ENCODE results near the gene WWOX.

The WWOX gene

DNA sequence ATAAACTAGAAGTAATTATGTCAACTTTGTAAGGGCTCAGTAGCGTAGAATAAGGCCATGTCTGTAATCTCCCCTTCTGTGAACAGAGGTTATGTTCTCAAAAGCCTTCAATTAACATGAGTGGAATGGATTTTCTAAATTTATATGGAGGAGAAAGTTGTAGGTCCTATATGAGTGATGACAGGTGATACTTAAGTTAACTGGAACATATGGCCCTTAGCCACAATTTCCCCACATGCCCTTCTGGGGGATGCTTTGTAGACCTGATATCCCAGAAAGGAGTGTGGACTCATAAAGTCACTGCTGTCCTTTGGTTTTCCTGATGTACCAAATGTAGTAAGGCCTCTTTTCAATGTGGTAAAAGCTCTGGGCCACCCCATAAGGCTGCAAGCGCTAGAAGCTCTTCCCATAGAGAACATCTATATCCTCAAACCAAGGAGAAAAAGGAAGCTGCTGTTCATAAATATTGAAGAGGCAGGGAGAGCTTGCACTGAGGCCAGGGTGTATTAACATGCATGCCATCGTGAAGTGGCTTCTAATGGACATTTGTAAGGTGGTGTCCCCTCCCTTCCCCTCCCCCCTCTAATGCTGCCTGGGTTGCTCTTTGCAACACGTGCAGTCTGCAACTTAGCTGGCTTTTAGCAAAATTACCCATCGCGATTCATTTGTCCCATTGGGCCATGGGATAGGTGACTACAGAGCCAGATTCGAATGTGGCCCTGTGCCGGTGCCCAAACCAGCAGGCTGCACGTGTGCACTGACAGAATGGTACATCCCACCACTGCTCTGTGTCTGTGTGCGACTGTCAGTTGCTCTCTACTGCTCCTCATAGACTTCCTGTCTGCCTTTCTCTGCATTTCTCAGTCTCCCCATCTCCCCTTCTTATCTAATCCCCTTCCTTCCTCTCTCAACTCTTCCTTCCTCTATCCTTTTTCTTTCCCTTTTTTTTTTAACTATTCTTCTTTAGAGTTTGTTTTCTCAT is 269.0 kb downstream of the WWOX start:
- no peak for DNase-seq

DNA sequence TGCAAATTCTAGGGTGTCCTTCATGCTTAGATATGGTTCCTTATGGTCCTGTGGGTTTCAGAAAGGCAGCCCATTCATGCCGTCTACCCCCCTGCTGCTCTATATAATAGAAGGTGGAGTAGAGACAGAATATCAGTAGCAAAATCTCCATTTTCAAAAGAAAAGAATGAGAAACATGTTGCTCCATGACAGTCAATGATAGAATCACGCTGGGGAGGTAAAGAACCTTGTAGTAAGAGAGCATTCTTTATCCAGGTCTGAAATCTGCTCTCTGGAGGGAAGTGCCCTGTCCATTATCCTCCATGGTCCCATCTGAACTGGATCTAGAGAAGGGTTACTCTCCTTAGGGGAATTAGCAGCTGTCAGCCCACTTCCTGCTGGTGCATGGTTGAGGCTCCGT is 272.8 kb downstream of the WWOX start:
- DNase-seq = no peak

DNA sequence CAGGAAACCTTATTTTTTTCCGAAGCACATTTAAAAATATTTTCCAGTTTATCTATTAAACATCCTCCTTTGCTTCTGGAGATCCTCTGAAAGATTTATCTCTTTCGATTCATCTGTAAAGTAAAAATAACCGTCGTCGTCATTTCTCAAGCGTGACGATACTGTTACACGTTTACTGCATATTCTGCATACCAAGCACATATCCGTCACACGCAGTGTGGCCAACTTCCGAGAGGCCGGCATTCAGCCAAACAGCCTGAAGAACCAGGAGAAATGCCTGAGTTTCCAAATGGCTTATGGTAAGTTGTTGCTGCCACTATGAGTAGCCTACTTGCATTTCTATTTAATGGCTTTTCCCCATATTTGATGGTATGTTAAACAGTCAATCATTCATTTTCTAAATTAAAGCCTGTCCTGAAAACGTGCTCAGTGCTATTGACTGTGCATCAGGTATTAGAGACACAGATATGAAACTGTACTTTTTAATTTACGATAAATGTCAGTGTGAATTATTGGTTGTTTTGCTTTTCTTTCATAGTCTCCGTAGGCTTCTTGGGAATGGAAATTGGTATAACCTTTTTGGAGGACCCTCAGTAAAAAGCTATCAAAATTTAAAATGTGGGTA is 275.7 kb downstream of the WWOX start:
- DNase-seq = no peak

GRCh38 chr16:78376452-78376851 is 277.0 kb downstream of the WWOX start:
- DNase-seq = no peak

GRCh38 chr16:78377312-78377711 is 277.9 kb downstream of the WWOX start:
- no peak for DNase-seq

DNA sequence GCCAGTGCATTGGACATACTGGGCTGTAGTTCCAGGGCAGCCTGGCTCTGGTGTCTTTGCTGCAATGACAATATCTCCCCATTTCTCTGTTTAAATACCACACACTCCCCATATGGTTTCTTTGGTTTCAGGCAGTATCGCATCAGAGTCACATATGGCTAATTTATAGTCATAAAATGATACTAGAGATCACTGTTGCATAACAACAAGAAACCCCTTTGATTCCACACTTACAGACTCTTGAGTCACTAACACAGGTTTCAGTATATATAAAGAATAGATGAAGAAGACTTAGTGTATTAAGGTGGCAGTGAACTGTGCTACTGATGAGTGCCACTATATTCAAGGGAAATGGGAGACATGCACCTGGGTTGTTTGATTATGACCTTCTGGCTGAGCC is 281.6 kb downstream of the WWOX start:
- DNase-seq = no peak

DNA sequence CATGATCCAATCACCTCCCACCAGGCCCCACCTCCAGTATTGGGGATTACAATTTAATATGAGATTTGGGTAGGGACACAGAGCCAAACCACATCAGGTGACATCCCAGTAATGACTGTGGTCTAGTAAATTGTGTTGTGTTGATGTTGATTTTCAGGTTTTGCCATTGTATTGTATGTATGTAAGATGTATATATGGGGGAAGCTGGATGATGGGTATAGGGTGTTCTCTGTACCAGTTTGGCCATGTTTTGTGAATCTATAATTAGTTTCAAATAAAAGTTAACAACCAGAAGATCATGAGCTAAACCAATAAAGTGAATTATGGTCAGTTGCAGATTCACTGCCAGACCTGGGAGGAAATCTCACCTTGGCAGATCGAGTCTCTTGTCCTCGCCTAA is 283.7 kb downstream of the WWOX start:
- no peak for DNase-seq

- no peak for DNase-seq
Measured at GRCh38 chr16:78385086-78385805, 285.8 kb downstream of the WWOX start.

GRCh38 chr16:78386557-78387324 is 287.3 kb downstream of the WWOX start:
- no peak for DNase-seq

DNA sequence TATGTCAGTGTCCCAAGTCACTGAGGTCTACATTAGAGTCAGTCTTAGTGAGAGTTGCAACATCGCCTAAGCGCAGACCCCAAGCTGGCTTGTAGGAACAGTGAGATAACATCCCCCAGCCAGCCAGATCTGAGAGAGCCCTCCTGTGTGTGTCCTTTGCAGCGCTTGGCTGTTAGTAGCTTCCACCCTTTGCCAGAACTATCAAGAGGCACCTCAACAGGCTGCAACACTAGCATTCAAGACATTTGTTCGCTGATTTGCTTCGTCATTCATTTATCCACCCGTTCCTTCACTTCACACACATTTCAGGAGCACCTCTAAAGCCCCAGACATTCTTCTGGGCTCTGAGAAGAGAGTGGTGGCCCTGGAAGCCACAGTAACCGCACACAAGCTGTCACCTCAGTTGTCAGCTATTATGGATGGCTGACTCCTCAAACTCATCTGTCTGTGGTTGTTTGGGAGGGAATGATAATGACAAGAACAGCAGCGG is 289.6 kb downstream of the WWOX start:
- DNase-seq = no peak

DNA sequence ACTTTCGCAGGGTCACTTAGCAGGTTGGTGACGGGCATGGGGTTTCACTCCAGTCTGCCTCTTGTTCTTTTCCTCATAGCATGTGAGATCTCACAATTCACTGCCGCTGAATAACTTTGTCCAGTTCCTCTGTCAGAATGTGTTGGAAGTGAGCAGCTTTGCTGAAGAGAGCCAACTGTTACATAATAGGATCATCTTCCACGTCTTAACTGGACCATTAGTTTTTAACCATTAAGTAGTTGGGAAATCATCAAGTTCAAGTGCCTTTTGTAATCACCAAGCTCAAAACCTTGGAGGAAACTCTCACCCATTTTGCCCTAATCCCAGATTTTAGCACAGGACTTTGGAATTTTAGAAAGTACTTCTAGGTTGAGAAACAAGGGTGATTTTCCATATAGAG is 290.6 kb downstream of the WWOX start:
- DNase-seq = no peak

- no peak for DNase-seq
Measured at GRCh38 chr16:78390508-78391324, 291.3 kb downstream of the WWOX start.

DNA sequence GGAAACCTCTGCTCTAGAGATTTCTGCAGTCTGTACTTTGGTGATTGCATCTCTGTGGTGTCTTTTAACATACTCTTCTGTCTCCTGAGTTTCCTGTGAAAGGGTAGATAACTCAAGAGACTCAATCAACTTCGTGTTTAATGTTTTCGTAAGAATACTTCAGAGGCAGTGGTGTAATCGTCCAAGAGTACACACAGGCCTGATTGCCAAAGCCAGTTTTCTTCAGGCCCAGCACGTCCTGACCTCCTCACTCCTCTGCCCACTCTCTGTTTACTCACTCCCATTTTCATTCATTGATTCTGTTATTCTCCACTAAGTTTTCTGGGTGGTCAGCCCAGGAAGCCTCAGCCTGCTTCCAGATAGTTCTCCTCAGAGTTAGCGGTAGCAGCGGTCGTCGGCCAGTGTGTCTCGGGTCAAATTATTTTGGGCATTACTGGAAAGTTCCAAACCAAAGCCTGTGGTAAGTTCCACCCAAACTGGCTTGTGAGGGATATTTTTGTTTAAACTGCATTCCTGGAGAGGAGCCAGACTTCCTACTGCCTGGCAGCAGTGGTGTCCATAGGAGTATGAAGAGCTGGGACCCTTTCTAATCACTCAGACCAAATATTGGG is 293.2 kb downstream of the WWOX start:
- DNase-seq = no peak

GRCh38 chr16:78395035-78395434 is 295.6 kb downstream of the WWOX start:
- DNase-seq = no peak

DNA sequence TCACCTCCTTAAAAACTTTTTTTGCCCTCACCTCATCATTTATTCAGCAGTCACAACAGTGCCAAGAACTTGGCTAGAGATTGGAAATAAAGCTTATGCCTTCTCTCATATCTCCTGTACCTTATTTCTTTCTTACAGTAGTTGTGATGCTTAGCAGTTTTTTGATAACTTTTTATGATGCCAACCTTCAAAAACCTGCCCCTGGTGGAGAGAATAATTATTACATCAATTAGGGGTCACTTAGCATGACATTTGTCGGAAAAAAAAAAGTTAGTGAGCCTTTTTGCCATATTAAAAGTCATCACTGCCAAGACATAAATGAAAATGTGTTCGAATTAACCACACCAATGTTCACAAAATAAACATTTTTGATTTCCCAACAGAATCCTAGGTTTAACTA is 296.6 kb downstream of the WWOX start:
- no peak for DNase-seq

DNA sequence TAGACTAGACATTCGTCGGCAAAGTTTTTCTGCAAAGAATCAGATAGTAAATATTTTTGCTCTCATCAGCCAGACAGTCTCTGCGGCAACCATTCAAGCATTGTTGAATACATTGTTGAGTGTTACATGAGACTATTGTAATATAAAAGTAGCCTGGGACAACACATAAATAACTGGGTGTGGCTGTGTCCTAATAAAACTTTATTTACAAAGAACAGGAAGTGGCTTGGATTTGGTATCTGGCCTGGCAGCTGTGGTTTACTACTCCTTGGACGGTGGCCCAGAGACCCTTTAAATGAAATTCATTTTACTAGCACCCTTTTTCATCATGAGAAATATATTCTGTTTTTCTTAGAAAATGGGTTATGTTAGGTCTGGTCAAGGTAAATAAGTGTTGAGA is 297.2 kb downstream of the WWOX start:
- no peak for DNase-seq

DNA sequence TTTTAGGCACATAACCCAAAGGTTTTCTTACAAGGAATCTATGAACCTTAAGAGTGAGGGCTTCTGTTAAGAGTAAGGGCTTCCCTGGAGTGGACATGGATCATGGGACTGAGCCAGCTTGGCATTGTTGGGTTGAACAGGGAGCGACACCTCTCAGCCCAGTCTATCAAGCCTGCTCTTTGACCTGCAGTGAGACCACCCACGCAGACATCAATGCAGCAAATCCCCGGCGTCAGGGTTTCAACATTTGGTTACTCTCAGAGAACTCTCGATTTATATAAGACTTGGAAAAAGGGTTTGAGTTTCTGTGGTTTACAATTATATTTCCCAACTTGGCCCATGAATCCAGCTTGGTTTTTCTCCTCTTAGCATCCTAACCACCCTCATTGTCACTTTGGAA is 299.9 kb downstream of the WWOX start:
- no peak for DNase-seq

GRCh38 chr16:78402833-78403232 is 303.4 kb downstream of the WWOX start:
- no peak for DNase-seq

DNA sequence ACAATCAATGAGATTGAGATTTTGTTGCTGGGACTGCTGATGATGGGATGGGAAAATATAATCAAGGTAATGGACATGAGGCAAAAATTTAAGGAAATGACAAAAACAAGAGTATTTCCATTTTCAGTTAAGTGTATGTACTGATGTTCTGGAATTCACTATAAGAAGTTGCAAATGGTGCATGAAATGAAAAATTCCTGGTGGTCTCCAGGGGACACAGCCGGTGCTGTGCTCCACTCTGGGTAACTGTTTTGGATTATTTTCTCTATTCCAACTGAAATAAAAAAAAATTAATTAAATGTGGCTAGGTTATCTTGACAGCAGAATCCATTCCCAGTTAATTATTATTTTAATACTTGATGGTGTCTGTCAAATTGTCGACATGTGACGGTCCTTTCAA is 305.6 kb downstream of the WWOX start:
- no peak for DNase-seq

DNA sequence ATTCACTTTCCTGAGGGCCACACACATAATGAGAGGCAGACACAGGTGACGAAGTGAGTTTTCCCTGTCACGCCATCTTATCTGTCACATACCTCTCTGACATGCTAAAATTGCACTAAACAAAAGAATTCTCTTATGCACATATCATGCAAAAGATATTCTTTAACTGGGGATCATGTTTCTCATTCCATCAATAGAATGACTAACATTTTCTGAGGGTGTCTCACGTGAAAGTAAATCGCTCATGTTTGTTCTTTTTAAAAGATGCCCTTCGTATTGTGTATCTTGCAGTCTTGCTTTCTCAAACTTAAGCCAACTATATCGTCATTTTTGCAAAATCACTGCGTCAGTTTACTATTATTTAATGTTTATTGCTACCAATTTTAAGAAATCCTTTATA is 306.4 kb downstream of the WWOX start:
- DNase-seq = no peak

- DNase-seq = no peak
Measured at GRCh38 chr16:78407191-78407590, 307.7 kb downstream of the WWOX start.

Data from NCI-H526 treated with DMSO at 0.1 percent for 48 hours (cell line).